Fibroblast of lung (primary cell): Measurements from ENCODE around the gene KRT34. TPM values are rescaled to one million over a fixed set of nuclear protein-coding genes. Genes with fewer than 3 reads are reported as not detected.

ENCODE experiments used
- DNase-seq, 2 donors: peaks; one replicate each; pipeline versions ENCODE4 v3.0.0 to v3.0.0-alpha.2; 2010; ENCODE audit warnings: low read depth in 2 of 2
- H2AFZ ChIP-seq: 2 replicates; pipeline ENCODE4 v1.5.1; 2012; ENCODE audit warnings: low read length, control low read depth, inconsistent platforms
- H3K27ac ChIP-seq: 2 replicates; pipeline ENCODE4 v1.5.1; 2011; ENCODE audit warnings: low read length, control low read depth; ENCODE audit not compliant: insufficient read depth
- H3K27me3 ChIP-seq: 2 replicates; pipeline ENCODE4 v1.5.1; 2011; ENCODE audit warnings: mild to moderate bottlenecking, low read length; ENCODE audit not compliant: control insufficient read depth, insufficient read depth
- H3K36me3 ChIP-seq: 2 replicates; pipeline ENCODE4 v1.5.1; 2011; ENCODE audit warnings: low read length; ENCODE audit not compliant: control insufficient read depth, insufficient read depth
- H3K4me1 ChIP-seq: 2 replicates; pipeline ENCODE4 v1.5.1; 2011; ENCODE audit warnings: low read length; ENCODE audit not compliant: control insufficient read depth, insufficient read depth; ENCODE audit errors: extremely low read depth
- H3K4me2 ChIP-seq: 2 replicates; pipeline ENCODE4 v1.5.1; 2011; ENCODE audit warnings: low read length, control low read depth; ENCODE audit not compliant: insufficient read depth; ENCODE audit errors: extremely low read depth
- H3K4me3 ChIP-seq, 4 experiments: fragments of 200-600 bp in 1 of 4; sonication (generic) in 1 of 4; replicated peaks in 1 of 4; 2 replicates each; pipeline ENCODE4 v1.5.1; 2011 to 2016; ENCODE audit warnings: low read length in 4 of 4, low read depth in 3 of 4, mild to moderate bottlenecking in 3 of 4, control low read depth in 2 of 4, inconsistent platforms in 1 of 4, mixed read lengths in 1 of 4; ENCODE audit not compliant: insufficient read depth in 1 of 4; ENCODE audit errors: control extremely low read depth in 1 of 4
- H3K79me2 ChIP-seq: 2 replicates; pipeline ENCODE4 v1.5.1; 2012; ENCODE audit warnings: mild to moderate bottlenecking, low read length, inconsistent platforms; ENCODE audit not compliant: control insufficient read depth, insufficient read depth
- H3K9ac ChIP-seq: 2 replicates; pipeline ENCODE4 v1.5.1; 2011; ENCODE audit warnings: mild to moderate bottlenecking, low read length, control low read depth; ENCODE audit not compliant: insufficient read depth
- H3K9me3 ChIP-seq: 2 replicates; pipeline ENCODE4 v1.5.1; 2012; ENCODE audit warnings: low read depth, low read length; ENCODE audit not compliant: control insufficient read depth, insufficient read depth
- H4K20me1 ChIP-seq: 2 replicates; pipeline ENCODE4 v1.5.1; 2011; ENCODE audit warnings: low read length; ENCODE audit not compliant: control insufficient read depth, insufficient read depth; ENCODE audit errors: extremely low read depth
- CTCF ChIP-seq, 2 donors: IDR thresholded peaks in 1 of 2; conservative IDR thresholded peaks in 1 of 2; 1 replicate in 1 of 2; 2 replicates in 1 of 2; pipeline ENCODE4 v1.5.1; 2011 to 2012; ENCODE audit warnings: low read length in 2 of 2, control low read depth in 1 of 2, inconsistent platforms in 1 of 2, low read depth in 1 of 2, mild to moderate bottlenecking in 1 of 2
- EZH2 ChIP-seq: IDR thresholded peaks from 2 replicates; pipeline ENCODE4 v1.5.1; 2012; ENCODE audit warnings: low read length, control low read depth, mild to moderate bottlenecking; ENCODE audit errors: missing control alignments
- polyA plus RNA-seq, 2 donors: library from polyadenylated mRNA; depleted of rRNA in 1 of 2; stranded (reverse) in 1 of 2; unstranded in 1 of 2; fragments of >200 nt; gene quantifications; 2 replicates each; pipeline ENCODE4 v1.2.1, GENCODE V29; 2011 to 2012; ENCODE audit warnings: missing spikeins in 1 of 2
- total RNA-seq: library from RNA; depleted of rRNA; stranded (reverse); fragments of >200 nt; gene quantifications from 2 replicates; pipeline ENCODE4 v1.2.1, GENCODE V29; 2014

The KRT34 gene
- total and polyA plus RNA-seq, 2 donors (not counting 1 experiment from before 2014, with no cell fraction given), result under 0.01 to 1.00 TPM

DNA sequence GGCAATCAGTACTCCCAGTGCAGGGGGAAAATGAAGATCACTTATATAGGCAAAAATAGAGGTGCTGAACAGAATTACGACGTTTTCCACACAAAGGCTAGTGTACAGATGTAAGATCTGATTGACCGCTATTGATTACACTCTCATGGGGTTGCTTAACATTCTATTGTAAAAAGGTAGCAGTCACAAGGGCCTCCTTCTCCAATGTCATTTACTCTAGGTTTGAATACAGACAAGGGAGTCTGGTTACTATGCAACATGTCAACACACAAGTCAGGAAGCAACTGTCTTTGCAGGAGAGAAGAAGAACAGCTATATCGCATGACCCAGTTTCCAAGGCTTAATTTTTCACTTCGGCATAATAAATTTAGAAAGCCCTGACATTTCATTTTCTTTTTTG lies 34.4 kb upstream of the KRT34 start:
- Histone ChIP-seq H3K36me3 (no peaks in the 10 kb centered on the region), H3K4me1 (peaks cover 7% of the 10 kb centered on the region), H3K9me3 (no peaks in the 10 kb centered on the region), H3K9ac (peak overlapping the region; percentile 4), H3K4me2 (no peak overlapping the region), H4K20me1 (no peaks in the 10 kb centered on the region), H3K79me2 (no peaks in the 10 kb centered on the region), H3K4me3 (no peak overlapping the region), H3K27ac (peak overlapping the region; percentile 10), H2AFZ (no peak overlapping the region), H3K27me3 (no peaks in the 10 kb centered on the region)
- no peak for TF ChIP-seq CTCF (conservative IDR thresholded peaks at IDR 0.05 in 1 of 2, IDR thresholded peaks at IDR 0.05 in 1 of 2; ENCODE audit: low read depth in 1 of 2, low read length in 2 of 2)
- no peak for TF ChIP-seq EZH2
- no peak for DNase-seq

GRCh38 chr17:41415833-41416335 lies 33.8 kb upstream of the KRT34 start:
- H4K20me1 ChIP-seq, result no peaks in the 10 kb centered on the region
- peaks cover 7% of the 10 kb centered on the region for H3K4me1 ChIP-seq
- TF ChIP-seq CTCF (conservative IDR thresholded peaks at IDR 0.05 in 1 of 2, IDR thresholded peaks at IDR 0.05 in 1 of 2; ENCODE audit: low read depth in 1 of 2, low read length in 2 of 2) (no peak), EZH2 (no peak)
- H3K9me3 ChIP-seq, result no peaks in the 10 kb centered on the region
- H3K27ac ChIP-seq, result peak overlapping the region; percentile 10
- H3K4me2 ChIP-seq, result no peak overlapping the region
- H3K4me3 ChIP-seq, result no peak overlapping the region
- no peaks in the 10 kb centered on the region for H3K27me3 ChIP-seq
- DNase-seq, result peak in 1 of 2 donors; percentile 81
- no peaks in the 10 kb centered on the region for H3K79me2 ChIP-seq
- H3K36me3 ChIP-seq, result no peaks in the 10 kb centered on the region
- H2AFZ ChIP-seq, result no peak overlapping the region
- H3K9ac ChIP-seq, result no peak overlapping the region

DNA sequence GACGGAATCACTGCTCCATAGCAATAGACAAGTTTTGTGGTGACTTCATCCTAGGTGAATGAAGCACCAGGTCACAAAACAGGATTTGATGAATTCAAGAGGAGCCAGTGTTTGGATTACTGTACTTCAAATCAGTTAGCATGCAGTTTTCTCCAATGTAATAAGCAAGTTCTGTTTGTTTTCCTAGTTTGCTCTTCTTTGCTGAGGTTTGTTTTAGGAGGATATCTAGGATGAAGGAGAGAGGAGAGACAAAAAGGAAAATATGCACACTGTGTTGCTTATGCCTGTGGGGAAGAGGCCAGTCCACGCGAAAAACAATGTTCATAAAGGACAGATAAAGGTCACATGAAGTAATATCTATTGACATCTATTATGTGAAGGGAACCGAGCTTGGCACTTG lies 33.3 kb upstream of the KRT34 start:
- no peaks in the 10 kb centered on the region for H3K9me3 ChIP-seq
- H3K36me3 ChIP-seq, result no peaks in the 10 kb centered on the region
- H3K4me2 ChIP-seq, result no peak overlapping the region
- H3K79me2 ChIP-seq, result no peaks in the 10 kb centered on the region
- H3K4me1 ChIP-seq, result peaks cover 7% of the 10 kb centered on the region
- H4K20me1 ChIP-seq, result no peaks in the 10 kb centered on the region
- no peak for TF ChIP-seq CTCF (conservative IDR thresholded peaks at IDR 0.05 in 1 of 2, IDR thresholded peaks at IDR 0.05 in 1 of 2; ENCODE audit: low read depth in 1 of 2, low read length in 2 of 2)
- no peak for TF ChIP-seq EZH2
- H3K27me3 ChIP-seq, result no peaks in the 10 kb centered on the region
- no peak overlapping the region for H3K4me3 ChIP-seq
- no peak overlapping the region for H3K9ac ChIP-seq
- H2AFZ ChIP-seq, result no peak overlapping the region
- no peak overlapping the region for H3K27ac ChIP-seq
- no peak for DNase-seq
